ENCODE results near the gene WBP1.
"Not testable (repeated sequence)": the region's sequence is repeated elsewhere in the genome, so short reads cannot be mapped to it uniquely, and the experiment has no call there.

The WBP1 gene

DNA sequence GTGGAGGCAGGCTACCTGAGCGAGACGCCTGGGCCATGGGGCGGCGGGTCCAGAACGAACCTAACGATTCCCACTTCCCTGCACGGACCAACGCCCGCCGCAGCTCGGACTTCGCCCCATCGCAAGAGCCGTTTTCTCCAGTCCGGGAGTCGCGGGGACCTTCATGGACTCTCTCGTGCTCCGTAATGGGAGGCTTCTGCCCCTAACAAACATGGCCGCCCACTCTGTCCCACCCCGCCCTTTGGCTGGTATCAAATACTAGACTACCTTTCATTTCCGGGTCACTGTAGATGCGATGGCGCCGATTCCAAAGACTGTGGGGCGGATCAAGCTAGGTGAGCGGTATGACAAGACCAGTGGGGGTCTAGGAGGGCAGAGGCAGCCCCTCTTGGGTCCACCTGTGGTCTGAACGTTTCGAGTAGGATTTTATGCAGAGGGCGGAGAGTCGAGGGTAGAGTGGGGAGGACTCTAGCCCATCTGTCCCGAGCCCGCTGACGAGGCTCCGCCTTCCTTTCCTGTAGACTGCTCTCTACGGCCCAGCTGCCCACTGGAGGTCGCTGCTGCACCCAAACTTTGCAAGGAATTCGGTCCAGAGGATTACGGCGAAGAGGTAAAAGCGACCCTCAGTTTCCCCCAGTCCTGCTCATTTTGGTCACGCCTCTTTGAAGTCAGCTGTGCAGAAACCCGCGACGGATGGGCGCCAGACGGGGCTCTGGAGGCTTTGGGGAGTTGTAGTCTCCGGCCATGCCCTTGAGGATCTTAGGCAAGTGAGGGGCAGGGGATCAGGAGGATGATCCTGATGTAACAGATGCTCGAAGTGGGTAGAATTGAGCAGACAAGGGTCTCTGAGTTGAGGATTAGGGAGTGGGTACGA, 24.8 kb downstream of the WBP1 start, which contains the start of the genes CCDC142 and TTC31:
Gene CCDC142 (minus strand): TSS at position 198 of the 874 bp plus-strand sequence. CDS start 161 bp downstream, at position 37.
Gene TTC31 (plus strand): TSS at position 281 of the 874 bp plus-strand sequence. CDS start 15 bp downstream, at position 296.
- DNase-seq: peak; percentile 95

DNA sequence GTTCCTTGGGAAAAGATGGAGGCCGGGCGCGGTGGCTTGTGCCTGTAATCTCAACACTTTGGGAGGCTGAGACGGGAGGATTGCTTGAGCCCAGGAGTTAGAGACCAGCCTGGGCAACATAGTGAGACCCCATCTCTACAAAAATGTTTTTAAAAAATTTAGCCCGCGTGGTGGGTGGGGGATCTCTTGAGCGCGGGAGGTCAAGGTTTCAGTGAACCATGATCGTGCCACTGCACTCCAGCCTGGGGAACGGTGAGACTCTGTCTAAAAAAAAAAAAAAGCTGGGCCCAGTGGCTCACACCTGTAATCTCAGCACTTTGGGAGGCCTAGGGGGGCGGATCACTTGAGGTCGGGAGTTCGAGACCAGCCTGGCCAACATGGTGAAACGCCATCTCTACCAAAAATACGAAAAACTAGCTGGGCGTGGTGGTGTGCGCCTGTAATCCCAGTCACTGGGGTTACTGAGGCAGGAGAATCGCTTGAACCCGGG, 25.5 kb downstream of the WBP1 start:
- not testable (repeated sequence) for DNase-seq

DNA sequence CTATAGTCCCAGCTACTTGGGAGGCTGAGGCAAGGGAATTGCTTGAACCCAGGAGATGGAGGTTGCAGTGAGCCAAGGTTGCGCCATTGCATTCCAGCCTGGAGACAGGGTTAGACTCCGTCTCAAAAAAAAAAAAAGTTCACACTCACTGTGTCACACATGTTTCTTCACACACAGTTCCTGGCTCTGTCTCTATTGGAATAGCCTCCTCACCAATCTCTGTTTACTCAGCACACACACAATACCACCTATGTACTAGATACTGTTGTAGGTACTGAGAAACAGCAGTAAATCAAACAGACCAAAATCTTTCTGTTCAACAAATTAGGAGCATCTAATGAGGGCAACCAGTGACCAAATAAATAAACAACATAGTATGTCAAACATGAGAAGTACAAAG, 27.9 kb downstream of the WBP1 start:
- DNase-seq: no peak

GRCh38 chr2:74488643-74489481, 30.6 kb downstream of the WBP1 start:
- no peak for DNase-seq

- no peak for DNase-seq
Observed at GRCh38 chr2:74489906-74490305, 31.7 kb downstream of the WBP1 start.

GRCh38 chr2:74491648-74492544, 33.7 kb downstream of the WBP1 start:
- DNase-seq: no peak

DNA sequence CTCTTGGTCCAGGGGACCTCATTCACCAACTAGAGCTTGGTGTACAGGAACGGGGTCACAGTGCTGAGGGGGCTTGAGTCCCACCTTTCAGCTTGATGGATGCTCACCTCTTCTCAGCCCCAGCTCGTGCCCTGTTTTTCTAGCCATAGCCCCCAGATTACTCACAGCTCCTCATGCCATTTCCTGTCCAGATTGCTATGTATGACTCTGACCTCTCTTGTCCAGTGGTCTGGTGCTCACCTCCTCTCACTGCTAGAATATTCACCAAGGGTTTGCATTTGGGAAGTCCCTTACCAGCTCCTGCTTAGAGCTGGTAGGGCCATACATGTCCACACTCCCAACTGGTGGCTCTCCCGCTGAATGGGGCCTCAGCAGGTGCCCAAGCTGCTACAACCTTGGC, 35.3 kb downstream of the WBP1 start:
- DNase-seq: no peak

DNA sequence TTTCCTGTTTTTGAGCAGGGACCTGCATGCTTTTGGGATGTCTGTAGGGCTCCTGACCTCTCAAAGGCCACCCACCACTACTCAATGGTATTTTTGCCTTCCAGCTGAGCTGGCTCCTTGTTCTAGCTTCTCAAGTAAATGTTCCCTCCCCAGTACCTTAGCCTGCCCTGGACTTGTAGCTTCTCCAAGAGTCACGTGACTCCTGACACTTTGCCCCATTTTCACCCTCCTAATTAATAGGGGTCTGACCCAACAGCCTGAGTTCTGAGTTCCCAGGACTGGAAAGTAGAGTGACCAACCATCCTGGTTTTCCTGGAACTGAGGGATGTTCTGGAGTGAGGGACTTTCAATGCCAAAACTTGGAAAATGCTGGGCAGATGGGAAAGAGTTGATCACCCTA, 37.2 kb downstream of the WBP1 start:
- no peak for DNase-seq

- DNase-seq: no peak
Observed at GRCh38 chr2:74496997-74497776, 38.9 kb downstream of the WBP1 start.

- peak; percentile 37 for DNase-seq
Observed at GRCh38 chr2:74497777-74498499, 39.7 kb downstream of the WBP1 start.

DNA sequence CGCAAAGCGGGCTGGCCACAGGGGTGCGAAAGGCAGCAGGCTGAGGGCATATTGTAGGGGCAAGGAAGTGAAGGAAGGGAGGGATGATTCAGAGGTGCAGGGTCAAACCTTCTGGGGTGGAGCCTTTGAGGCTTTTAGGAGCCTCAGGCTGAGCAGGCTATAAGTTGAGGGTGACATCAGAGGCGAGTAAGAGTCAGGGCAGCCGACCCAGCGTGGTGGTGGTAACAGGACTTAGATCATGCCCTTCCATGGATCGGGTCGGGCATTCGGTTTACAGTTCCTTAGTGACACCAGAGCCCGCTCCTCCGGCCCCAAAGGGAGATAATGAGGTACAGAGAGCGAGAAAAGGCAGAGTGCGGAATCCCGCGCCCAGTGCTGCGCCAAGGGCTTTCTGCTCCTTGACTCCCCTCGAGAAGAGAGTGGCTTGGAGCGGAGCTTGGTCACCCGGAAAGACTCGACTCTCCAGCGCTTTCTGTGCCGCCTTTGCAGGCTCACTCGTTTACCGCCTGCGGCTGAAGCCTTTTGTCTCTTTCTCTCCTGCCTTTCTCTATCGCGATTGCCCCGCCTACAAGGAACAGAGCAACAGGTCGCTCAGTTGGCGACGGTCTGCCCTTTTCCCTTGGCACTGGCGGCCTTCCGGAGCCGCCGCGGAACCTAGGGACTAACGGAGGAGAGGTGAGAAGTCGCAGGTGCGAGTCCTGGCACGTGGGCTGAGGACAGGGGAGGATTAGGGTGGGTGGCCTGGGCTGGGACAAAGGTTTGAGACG, 40.4 kb downstream of the WBP1 start:
- no peak for DNase-seq

DNA sequence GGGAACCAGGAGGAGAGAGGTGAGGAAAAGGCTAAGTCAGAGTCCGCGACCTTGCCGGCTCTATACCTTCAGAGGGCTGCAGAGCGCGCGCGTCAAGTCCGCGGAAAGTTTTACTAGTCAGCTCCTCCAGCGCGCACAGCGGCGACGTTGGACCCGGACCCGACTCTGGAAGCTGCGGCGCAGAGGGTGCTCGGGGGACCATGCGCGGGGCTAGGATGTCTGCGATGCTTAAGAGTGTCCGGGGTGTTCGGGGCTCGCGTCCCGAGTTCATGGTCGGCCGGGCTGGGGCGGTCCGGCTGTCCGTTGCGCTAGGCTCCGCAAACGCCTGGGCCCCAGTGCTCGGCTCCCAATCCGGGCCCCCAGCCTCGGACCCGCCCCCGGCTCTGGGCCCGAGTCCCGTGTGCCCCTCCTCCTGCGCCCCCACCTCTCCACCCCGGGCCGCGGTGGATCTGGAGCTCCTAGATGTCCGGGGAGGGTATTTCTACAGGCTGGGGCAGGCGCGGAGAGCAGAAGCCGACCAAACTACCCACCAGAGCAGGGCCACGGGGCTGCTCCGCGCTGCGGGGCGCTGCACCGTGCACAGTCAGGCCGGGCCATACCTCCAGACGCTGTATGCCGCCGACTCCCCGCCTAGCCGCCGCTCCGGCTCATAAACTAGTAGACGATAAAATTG, 41.2 kb downstream of the WBP1 start, which contains the start of gene LBX2:
Gene LBX2 (minus strand): TSS at position 337 of the 673 bp plus-strand sequence. CDS start 66 bp downstream, at position 271.
- no peak for DNase-seq

DNA sequence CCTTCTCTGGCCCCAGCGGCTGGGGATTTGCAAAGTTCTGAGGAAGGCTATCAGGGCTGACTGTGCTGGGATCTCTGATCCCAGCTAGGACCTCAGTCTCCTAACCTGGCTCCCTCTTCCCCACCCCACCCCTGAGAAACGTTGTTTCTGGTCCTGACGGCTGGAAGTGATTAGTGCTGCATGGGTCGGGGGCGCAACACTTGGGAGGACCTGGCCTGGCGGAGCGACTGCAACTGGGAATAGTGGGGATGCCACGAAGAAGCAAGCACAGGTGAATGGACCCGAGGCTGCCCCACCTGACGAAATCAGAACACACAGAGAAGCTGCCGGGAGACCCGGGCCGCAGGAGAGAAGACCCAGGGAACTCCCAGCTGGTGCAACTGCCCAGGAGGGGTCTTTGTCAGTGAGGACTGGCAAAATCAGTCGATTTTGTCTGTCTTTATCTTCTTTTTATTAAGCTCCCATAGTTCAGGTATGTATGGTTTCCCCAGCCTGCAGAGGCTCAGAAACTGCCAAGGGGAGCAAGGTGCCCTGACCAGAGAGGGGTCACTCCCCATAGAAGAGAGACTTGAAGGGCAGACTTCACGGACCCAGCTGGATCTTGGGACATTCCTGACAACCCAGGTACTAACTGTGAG, 41.8 kb downstream of the WBP1 start:
- no peak for DNase-seq

- DNase-seq: no peak
Observed at GRCh38 chr2:74500578-74500946, 42.3 kb downstream of the WBP1 start.

DNA sequence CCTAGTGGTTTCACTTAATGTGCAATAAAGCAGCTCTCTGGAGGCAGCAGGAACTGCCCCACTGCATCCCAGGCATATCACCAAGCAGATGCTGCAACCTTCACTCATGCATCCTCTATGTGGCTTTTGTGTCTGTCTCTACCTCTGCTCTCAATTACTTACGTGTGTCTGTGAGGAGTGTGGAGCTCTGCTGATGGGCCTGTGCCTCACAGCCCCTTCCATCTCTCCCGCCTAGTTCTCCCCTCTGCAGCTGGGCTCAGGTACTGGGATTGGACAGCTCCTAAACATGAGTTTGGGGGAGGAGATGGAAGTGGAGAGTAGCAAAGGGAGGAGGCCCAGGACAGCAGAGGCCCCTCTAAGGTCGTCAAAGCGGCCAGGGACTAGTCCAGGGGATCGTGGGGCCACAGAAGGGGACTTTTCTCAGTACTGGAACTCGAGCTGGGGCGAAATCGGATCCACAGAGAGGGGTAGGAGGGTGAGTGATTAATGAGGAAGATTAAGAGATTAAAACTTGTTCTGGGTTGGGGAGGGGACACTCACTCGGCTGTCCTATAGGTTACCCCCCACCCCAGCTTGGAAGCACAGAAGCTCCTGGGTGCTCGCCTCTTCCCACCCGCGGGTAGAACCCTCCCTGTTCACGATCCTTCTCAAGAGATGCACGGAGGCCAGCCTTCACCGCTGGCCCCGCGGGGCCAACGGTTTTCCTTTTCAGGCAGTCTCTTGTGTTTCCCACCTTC, 43.3 kb downstream of the WBP1 start:
- no peak for DNase-seq

DNA sequence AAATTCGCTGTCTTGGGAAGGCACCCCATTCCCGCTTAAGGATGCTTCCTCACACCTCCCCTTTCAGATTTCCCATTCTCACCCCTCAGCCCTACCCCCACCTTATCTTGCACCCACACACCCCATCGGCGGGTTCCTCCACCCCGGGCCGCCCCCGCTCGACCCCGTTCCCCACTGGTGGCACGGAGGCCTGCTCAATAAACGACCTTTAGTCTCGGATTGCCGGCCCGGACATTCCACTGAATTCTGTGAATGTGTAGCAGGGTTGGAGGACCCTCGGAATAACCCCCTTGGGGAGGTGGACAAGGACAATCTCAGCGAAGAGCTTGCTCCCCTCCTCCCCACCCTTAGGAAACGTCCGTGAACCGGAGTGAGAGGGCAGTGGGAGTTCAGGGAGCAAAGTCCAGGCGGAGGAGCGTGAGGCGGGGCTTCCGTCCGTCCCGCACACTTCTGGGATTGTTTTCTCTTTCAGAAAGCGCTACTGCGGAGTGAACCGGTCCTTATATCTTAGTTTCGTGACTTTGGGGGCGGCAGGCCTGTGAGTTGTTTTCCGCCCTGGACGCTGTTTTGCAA, 44.0 kb downstream of the WBP1 start:
- DNase-seq: no peak

DNA sequence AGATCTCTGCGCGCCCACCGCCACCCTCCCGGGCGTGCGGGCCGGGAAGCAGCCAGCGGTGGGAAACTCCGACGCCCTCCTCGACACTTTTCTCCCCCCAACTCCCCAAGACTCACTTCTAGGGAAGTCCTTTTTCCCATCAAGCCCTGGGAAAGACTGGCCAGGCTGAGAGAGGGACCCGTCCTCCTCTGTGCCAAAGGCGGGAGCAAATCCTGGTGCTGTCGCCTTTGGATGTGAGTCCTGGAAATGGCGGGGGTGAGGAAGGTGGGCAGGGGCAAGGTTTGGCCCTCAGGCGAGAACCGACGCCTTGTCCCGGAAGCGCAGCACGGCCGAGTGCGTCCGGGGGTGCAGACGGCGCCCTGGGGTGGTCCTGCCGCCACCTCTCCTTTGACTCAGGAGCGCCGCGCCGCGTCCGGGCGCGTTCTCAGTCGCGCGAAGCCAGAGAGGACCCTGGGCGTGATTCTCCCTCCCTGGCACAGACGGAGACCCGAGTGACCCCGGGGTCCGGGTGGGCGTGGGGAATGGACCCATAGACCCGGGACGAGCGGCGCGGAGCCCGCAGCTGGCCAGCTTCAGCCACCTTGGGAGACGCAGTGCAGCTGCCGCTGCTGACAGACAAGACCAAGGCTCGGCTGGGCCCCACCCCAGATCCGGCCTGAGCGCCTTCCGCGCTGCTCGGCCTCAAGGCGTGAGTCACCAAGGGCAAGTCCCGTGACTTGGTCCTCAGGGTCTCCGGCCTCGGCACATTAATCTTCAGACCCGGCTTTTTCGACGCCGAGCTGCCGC, 44.7 kb downstream of the WBP1 start:
- DNase-seq: peak; percentile 48

Data from CD4-positive, alpha-beta T cell treated with Interleukin-12 subunit alpha and Interleukin-12 subunit beta, for 1 hour (primary cell).